Neural cell (in vitro differentiated cells): Measurements from ENCODE around the gene APOF. TPM values are rescaled to one million over a fixed set of nuclear protein-coding genes. Genes with fewer than 3 reads are reported as not detected.
"Not testable (repeated sequence)": the region's sequence is repeated elsewhere in the genome, so short reads cannot be mapped to it uniquely, and the experiment has no call there.

Experiments
- H2AFZ ChIP-seq: fragments of 200-600, 300-800 bp; sonication (generic), shearing (Covaris generic); 2 replicates; pipeline ENCODE4 v1.6.0; 2014; ENCODE audit warnings: low read depth, mild to moderate bottlenecking, antibody characterized with exemption, low read length, moderate library complexity
- H3F3A ChIP-seq: fragments of 200-600 bp; shearing (Covaris generic); 2 replicates; pipeline ENCODE4 v1.6.1; 2016; ENCODE audit warnings: mild to moderate bottlenecking, moderate library complexity, mixed read lengths, antibody characterized with exemption, low read length; ENCODE audit not compliant: insufficient read depth, poor library complexity, severe bottlenecking
- H3K27ac ChIP-seq: fragments of 200-600, 300-800 bp; sonication (generic), shearing (Covaris generic); 2 replicates; pipeline ENCODE4 v1.5.1; 2014; ENCODE audit warnings: mild to moderate bottlenecking, low read length, moderate library complexity
- H3K27me3 ChIP-seq: fragments of 300-800, 200-600 bp; sonication (generic), shearing (Covaris generic); 2 replicates; pipeline ENCODE4 v1.6.0; 2014; ENCODE audit warnings: mild to moderate bottlenecking, low read depth, low read length, moderate library complexity; ENCODE audit not compliant: insufficient read depth
- H3K36me3 ChIP-seq: fragments of 300-800, 200-600 bp; sonication (generic), shearing (Covaris generic); 2 replicates; pipeline ENCODE4 v1.5.1; 2014; ENCODE audit warnings: mild to moderate bottlenecking, antibody characterized with exemption, low read length, moderate library complexity; ENCODE audit not compliant: insufficient read depth
- H3K4me2 ChIP-seq: fragments of 300-800, 200-600 bp; sonication (generic), shearing (Covaris generic); 2 replicates; pipeline ENCODE4 v1.6.0; 2014; ENCODE audit warnings: mild to moderate bottlenecking, low read length
- H3K4me3 ChIP-seq: fragments of 300-800, 200-600 bp; sonication (generic), shearing (Covaris generic); 2 replicates; pipeline ENCODE4 v1.5.1; 2014; ENCODE audit warnings: mild to moderate bottlenecking, low read length, moderate library complexity
- H3K79me2 ChIP-seq: fragments of 200-600 bp; shearing (Covaris generic); replicated peaks from 2 replicates; pipeline ENCODE4 v1.6.0; 2014; ENCODE audit warnings: mild to moderate bottlenecking, low read length, moderate library complexity; ENCODE audit not compliant: insufficient read depth
- H3K9ac ChIP-seq: fragments of 300-800, 200-600 bp; sonication (generic), shearing (Covaris generic); 2 replicates; pipeline ENCODE4 v1.6.1; 2016; ENCODE audit warnings: mild to moderate bottlenecking, low read length, mixed read lengths
- H3K9me2 ChIP-seq: fragments of 200-600 bp; shearing (Covaris generic); 2 replicates; pipeline ENCODE4 v1.6.1; 2016; ENCODE audit warnings: mild to moderate bottlenecking, low read length, mixed read lengths; ENCODE audit not compliant: insufficient read depth
- H3K9me3 ChIP-seq: fragments of 200-600, 300-800 bp; sonication (generic), shearing (Covaris generic); 2 replicates; pipeline ENCODE4 v1.6.1; 2016; ENCODE audit warnings: mild to moderate bottlenecking, mixed run types, low read length, moderate library complexity, mixed read lengths
- H4K20me1 ChIP-seq: fragments of 200-600 bp; shearing (Covaris generic); 2 replicates; pipeline ENCODE4 v1.6.1; 2016; ENCODE audit warnings: mild to moderate bottlenecking, mixed run types; ENCODE audit not compliant: insufficient read depth
- EP300 ChIP-seq: fragments of 450-650 bp; conservative IDR thresholded peaks from 2 replicates; pipeline ENCODE4 v1.6.1; 2014; ENCODE audit warnings: antibody characterized with exemption, mild to moderate bottlenecking, moderate library complexity; ENCODE audit not compliant: poor library complexity, severe bottlenecking
- EZH2 ChIP-seq: fragments of 200-600, 300-800 bp; shearing (Covaris generic), sonication (generic); IDR thresholded peaks from 2 replicates; pipeline ENCODE4 v1.6.1; 2014; ENCODE audit warnings: antibody characterized with exemption, low read length, borderline replicate concordance, mild to moderate bottlenecking; ENCODE audit not compliant: insufficient read depth, poor library complexity, severe bottlenecking
- MXI1 ChIP-seq: fragments of 450-650 bp; conservative IDR thresholded peaks from 2 replicates; pipeline ENCODE4 v1.6.1; 2014; ENCODE audit warnings: antibody characterized with exemption, mild to moderate bottlenecking; ENCODE audit not compliant: poor library complexity, severe bottlenecking
- POLR2AphosphoS5 ChIP-seq: IDR thresholded peaks from 2 replicates; pipeline ENCODE4 v1.6.1; 2012
- RAD21 ChIP-seq: fragments of 450-650 bp; conservative IDR thresholded peaks from 2 replicates; pipeline ENCODE4 v1.6.1; 2014; ENCODE audit warnings: antibody characterized with exemption, mild to moderate bottlenecking, moderate library complexity
- SMC3 ChIP-seq: fragments of 450-650 bp; conservative IDR thresholded peaks from 2 replicates; pipeline ENCODE4 v1.6.1; 2014; ENCODE audit warnings: antibody characterized with exemption, mild to moderate bottlenecking, moderate library complexity; ENCODE audit not compliant: poor library complexity
- TAF1 ChIP-seq: IDR thresholded peaks from 2 replicates; pipeline ENCODE4 v1.6.1; 2012; ENCODE audit warnings: low read depth
- polyA plus RNA-seq: library from polyadenylated mRNA; depleted of rRNA; stranded (reverse); fragments of >200 nt; gene quantifications from 2 replicates; pipeline ENCODE4 v1.2.3, GENCODE V29; 2014
- TF ChIP-seq, protein P1 (sequence below): IDR thresholded peaks from 2 replicates; pipeline ENCODE4 v1.6.1; 2012; ENCODE audit warnings: borderline replicate concordance
- TF ChIP-seq, protein P2 (sequence below): fragments of 450-650 bp; IDR thresholded peaks from 2 replicates; pipeline ENCODE4 v1.5.1; 2014; ENCODE audit warnings: antibody characterized with exemption, mild to moderate bottlenecking, moderate library complexity; ENCODE audit not compliant: poor library complexity, severe bottlenecking

APOF gene
- polyA plus RNA-seq, 1 donor from 2014 or later, result not detected

DNA sequence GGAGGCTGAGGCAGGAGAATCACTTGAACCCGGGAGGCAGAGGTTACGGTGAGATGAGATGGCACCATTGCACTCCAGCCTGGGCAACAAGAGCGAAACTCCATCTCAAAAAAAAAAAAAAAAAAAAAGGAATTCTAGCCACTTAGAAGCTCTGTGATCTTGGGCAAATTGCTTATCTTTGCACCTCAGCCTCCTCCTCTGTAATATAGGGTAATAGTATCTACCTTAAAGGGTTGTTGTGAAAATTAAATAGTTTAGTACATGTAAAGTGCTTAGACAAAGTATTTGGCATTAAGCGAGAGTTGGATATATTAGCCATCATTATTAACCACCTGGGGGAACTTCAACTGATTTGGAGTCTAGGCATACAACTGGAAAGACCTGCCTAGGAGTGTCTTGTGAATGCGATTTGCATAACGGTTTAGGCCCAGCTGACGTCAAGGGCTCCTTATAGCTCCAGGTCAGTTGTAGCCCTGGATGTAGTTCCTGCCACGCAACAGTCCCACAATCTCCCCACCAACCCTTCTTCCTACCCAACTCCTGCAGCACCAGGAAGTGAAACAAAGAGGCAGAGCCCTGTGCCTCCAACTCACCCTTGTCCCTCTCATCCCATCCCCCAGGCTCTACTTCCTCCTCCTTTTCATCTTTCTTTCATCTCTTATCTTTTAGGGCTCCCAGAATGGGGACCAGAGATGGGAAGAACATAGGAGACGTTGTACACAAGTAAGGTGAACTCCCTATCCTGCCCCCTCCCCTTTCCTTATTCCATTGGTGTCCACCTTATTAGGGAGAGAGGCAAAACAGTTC lies 26.1 kb downstream of the APOF start:
- Histone ChIP-seq H3K27me3 (no peaks in the 10 kb centered on the region), H4K20me1 (no peaks in the 10 kb centered on the region), H2AFZ (no peak overlapping the region), H3K9me3 (no peaks in the 10 kb centered on the region), H3K4me2 (no peak overlapping the region), H3K36me3 (no peaks in the 10 kb centered on the region), H3K27ac (no peak overlapping the region), H3K4me3 (no peak overlapping the region), H3K79me2 (no peaks in the 10 kb centered on the region), H3K9ac (no peak overlapping the region), H3F3A (peaks cover 3% of the 10 kb centered on the region), H3K9me2 (no peaks in the 10 kb centered on the region)
- TF ChIP-seq, protein P1, sequence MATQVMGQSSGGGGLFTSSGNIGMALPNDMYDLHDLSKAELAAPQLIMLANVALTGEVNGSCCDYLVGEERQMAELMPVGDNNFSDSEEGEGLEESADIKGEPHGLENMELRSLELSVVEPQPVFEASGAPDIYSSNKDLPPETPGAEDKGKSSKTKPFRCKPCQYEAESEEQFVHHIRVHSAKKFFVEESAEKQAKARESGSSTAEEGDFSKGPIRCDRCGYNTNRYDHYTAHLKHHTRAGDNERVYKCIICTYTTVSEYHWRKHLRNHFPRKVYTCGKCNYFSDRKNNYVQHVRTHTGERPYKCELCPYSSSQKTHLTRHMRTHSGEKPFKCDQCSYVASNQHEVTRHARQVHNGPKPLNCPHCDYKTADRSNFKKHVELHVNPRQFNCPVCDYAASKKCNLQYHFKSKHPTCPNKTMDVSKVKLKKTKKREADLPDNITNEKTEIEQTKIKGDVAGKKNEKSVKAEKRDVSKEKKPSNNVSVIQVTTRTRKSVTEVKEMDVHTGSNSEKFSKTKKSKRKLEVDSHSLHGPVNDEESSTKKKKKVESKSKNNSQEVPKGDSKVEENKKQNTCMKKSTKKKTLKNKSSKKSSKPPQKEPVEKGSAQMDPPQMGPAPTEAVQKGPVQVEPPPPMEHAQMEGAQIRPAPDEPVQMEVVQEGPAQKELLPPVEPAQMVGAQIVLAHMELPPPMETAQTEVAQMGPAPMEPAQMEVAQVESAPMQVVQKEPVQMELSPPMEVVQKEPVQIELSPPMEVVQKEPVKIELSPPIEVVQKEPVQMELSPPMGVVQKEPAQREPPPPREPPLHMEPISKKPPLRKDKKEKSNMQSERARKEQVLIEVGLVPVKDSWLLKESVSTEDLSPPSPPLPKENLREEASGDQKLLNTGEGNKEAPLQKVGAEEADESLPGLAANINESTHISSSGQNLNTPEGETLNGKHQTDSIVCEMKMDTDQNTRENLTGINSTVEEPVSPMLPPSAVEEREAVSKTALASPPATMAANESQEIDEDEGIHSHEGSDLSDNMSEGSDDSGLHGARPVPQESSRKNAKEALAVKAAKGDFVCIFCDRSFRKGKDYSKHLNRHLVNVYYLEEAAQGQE, result no peak
- TF ChIP-seq TAF1, result no peak
- TF ChIP-seq EZH2, result no peak
- TF ChIP-seq EP300, result no peak
- TF ChIP-seq, protein P2, sequence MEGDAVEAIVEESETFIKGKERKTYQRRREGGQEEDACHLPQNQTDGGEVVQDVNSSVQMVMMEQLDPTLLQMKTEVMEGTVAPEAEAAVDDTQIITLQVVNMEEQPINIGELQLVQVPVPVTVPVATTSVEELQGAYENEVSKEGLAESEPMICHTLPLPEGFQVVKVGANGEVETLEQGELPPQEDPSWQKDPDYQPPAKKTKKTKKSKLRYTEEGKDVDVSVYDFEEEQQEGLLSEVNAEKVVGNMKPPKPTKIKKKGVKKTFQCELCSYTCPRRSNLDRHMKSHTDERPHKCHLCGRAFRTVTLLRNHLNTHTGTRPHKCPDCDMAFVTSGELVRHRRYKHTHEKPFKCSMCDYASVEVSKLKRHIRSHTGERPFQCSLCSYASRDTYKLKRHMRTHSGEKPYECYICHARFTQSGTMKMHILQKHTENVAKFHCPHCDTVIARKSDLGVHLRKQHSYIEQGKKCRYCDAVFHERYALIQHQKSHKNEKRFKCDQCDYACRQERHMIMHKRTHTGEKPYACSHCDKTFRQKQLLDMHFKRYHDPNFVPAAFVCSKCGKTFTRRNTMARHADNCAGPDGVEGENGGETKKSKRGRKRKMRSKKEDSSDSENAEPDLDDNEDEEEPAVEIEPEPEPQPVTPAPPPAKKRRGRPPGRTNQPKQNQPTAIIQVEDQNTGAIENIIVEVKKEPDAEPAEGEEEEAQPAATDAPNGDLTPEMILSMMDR, result no peak
- TF ChIP-seq SMC3, result no peak
- no peak for TF ChIP-seq POLR2AphosphoS5
- no peak for TF ChIP-seq RAD21
- TF ChIP-seq MXI1, result no peak

DNA sequence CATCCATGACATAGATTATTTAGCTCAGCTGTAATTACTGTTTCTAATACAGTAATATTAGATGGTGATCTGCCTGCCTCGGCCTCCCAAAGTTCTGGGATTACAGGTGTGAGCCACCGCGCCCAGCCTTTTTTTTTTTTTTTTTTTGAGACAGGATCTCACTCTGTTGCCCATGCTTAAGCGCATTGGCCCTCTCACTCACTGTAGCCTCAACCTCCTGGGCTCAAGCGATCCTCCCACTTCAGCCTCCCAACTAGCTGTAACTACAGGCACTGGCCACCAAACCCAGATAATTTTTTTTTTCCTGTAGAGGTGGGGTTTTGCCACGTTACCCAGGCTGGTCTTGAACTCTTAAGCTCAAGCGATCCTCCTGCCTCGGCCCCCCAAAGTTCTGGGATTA lies 27.1 kb downstream of the APOF start:
- not testable (repeated sequence) for H3K4me2 ChIP-seq, H3K36me3 ChIP-seq, H3K27ac ChIP-seq, H3K79me2 ChIP-seq, H2AFZ ChIP-seq, H3K4me3 ChIP-seq, H3K9ac ChIP-seq, H3K9me3 ChIP-seq, H3K27me3 ChIP-seq, H3K9me2 ChIP-seq, H4K20me1 ChIP-seq, H3F3A ChIP-seq
